CD4-positive, alpha-beta T cell treated with Interleukin-6 at 100 ng/mL for 8 hours (primary cell): Measurements from ENCODE around the gene SLC29A1.
A peak's percentile ranks its signal among the peaks of the same experiment; 100 is the strongest.

Source experiments
- DNase-seq: peaks from one replicate; pipeline ENCODE4 v3.0.0-alpha.2; 2020; ENCODE audit warnings: mixed read lengths, low spot score

The SLC29A1 gene

DNA sequence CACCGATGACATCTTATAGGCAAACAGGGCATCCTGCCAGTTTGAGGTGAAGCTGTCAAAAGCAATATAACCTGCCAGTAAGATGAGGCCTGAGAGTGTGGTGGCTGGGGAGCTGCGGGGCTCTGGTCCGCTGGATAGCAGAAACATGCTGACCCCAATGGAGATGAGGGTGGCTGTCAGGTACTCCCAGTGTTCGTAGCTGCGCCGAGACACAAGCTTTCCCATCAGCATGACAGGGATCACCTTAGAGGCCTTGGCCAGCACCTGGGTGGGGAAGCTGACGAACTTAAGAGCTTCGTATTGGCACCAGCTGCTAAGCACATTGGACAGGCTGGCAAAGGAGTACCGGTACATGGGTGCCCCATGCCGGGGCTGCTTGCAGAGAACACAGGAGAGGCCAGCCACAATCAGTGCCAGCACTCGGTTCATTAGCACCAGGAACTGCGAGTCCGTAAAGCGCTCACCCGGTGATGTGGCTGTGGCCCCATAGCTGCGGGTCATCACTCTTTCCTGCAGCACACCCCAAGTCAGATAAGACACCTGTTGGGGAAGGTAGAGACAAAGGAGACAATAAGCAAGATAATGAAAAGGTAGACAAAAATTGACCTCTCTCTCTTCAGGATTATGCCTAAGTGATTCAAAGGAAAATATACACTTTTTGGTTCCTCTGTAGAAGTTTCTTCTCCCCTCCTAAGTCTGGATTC is 31.9 kb downstream of the SLC29A1 start:
- DNase-seq = no peak

DNA sequence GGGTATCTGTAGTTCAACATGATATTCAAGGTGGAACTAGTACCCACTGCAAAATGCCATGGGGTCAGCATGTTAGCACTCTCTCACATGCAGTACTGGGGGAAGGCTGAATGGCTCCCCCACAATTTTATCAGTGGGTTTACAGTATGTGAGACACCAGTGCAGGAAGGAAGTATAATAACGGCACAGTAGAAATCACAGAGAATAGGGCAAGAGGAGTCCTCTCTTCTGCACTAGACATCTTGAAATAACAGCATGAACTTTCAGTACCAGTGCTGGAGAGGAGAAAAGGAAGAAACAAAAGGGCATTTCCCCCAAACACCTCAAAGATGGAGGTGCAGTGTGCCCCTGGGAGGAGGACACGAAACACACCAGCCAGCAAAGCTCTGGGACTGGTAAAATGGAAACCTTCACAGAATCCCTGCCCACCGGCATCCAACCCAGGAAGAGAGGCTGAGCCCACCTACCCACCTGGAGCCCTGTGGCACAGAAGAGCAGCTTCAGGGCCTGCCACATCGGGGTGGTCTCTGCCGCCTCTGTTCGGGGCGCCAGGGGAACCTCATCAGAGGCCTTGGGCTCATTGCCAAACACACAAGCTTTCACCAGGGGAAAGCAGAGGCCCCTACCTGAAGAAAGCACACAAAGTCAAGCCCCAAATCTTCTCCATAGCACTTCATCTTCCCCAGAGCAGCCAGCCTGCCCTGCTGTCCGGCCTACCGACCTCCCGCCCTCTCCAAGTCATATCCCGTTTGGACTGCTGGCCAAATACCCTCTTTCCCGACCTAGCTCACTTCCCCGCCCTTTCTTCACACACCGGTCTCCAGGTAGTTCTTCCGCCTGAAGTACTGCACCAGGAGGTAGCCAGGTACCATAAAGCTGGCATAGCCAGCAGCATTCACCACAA is 32.7 kb downstream of the SLC29A1 start:
- DNase-seq = no peak

DNA sequence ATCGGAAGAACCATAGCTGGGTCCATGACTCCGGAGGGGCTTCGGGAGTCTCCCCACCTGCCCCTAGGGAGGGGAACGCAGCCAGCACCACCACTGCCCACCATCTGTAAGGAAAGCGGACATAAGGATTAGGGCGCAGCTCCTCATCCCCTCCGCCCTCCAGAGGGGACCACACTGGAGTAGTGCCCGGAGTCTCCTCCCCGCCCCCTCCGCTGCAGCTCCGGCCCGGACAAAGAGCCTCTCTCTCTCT is 33.3 kb downstream of the SLC29A1 start:
- DNase-seq = no peak

DNA sequence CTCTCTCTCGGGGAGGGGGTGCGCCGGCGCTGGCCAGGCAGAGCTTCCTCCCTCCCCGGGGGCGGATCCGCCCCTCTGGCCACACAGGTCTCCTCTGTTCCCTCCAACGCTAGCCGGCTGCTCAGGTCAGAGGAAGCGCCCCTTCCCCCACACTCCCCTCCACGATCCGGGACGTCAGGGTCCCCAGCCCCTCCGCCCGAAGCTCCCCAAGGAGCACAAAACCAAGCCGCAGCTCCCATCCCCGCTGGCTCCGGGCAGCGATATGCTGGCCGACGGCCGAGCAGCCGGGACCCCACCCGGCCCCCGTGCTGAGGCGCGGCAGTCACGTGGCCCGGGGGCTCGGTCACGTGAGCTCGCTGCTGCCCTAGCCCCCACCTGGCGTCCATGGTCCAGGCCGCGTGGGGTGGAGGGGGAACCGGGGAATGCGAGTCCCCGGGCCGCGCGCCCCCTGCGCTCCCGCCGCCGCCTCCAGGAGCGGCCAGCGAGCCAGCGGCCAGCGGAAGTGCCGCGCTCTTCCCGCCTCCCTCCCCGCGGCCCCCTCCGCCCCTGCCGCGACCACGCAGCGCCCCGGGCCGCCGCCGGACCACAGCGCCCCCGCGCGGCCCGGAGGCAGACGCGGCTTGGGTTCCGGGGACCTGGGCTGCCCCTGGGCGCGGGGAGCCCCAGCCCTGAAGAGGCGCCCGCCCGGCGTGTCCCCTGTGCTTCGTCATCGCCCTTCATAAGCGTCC is 33.8 kb downstream of the SLC29A1 start, which contains the start of gene SLC35B2:
Gene SLC35B2, minus strand, starts transcription at position 504 of the 728 bp plus-strand sequence. Its CDS starts 118 bp downstream, at position 386.
- DNase-seq = peak; percentile 53

DNA sequence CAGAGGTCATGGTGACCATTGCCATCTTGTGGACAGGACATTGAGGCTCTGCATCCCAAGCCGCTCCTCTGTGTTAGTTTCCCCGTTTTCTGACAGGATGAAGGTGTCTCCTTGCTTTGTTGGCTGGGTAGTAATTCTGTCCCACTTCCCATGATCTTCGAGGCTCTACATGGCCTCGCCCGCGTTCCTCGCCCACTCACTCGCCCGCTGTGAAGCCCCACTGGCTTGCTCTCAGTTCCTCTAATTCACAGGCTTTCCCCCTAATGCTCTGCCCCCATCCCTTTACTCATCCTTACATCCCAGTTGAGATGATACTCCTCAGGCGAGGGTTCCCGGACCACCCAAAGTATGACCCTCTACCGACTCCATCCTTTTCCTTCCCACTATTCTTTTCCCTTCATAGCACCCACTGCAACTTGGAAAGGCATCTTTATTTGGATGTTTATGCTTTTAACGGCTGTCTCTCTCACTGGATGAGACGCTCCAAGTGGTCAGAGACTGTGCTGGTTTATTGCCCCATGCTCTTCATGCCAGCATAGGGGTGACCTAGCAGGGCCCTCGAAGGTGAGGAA is 34.4 kb downstream of the SLC29A1 start:
- no peak for DNase-seq

DNA sequence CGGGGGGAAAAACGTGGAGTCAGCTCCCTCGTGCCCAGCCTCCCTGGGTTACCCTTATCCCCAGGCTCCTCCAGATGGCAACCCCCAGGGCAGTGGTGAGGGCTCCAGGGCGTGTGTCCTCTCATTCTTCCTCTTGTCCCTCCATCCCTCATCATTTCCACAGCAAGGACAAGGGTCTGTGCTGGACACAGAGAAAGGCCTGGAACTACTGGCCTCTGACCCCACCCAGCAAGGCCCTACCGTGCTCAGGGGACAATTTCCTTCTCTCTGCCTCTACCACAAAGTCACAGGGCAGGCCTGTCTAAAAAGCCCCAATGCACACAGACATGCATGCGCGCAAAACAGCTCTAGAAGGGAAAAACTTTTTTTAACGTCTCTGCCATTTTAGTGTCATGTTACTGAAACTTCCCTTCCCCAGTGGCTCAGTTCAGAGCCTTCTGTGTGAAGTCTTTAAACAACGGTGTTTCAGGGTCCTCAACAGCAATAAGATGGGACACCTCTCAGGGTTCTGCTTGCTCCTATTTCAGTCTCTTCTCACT is 35.0 kb downstream of the SLC29A1 start:
- DNase-seq = no peak

DNA sequence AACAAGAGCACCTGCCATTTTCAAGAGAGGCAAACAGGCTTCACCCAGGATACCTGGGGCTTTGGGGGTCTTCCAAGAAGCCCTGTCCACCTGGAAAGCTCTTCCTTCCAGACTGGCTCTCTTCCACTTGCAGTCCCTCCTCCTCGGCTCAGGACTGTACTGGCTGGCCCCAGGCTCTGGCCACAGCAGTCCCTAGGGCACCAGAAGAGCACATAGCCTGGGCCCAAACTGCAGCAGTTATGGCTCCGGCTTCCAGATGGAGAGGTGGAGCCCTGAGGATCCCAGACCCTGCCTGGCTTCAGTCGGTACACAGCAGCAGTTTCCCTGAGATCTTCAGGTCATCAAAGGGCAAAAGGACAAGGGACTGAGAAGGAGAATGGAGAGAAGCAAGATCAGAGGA is 35.5 kb downstream of the SLC29A1 start:
- no peak for DNase-seq

DNA sequence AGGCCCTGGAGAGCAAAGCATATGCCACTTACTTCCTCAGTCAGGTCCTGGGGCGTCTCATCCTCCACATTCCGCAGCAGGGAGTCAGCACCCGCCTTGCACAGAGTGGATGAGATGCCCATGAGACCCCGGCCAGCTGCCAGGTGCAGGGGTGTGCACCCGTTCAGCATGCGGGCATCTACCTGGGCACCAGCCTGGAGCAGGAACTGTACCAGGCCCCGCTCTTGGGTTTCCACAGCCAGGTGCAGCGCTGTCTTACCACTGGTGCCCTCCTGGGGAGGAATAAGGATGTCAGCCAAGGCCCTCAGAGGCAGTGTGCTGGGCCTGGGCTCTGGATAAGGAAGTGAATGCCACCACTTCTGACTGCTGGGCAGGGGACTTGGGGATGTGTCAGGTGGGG is 36.6 kb downstream of the SLC29A1 start:
- no peak for DNase-seq

DNA sequence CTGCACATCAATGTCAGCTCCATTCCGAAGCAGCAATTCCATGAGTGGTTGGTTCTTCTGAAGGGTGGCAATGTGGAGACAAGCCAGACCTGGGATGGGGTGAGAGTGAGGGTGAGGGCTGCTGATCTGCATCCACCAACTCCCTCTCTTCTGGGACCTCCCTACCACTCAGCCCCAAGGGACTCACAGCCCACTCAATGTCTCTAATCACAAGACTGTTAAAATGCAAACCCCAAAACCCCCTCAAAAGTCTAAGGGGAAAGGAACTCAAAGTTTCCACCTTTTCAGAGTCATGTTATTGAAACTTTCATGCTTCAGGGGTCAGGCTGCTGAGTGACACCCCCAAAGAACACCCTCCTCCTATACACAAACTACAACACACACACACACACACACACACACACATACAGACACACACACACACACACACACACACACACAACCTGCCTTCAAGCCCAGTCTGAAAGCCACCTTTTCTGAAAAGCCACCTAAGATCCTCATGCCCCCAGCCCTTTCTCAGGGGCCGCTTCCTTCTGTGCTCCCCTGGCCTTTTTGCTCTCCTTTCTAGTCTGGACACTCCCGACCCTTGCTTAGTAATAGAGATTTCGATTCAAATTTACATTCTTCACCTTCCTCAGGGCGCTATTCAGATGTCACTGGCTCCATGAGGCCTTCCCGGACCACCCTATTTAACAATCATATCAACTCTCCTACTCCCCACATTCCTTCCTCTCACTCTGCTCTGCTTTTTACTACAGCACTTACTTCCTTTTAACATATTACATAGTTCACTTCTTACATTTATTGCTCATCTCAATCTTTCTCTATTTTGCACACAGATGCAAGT is 37.3 kb downstream of the SLC29A1 start:
- no peak for DNase-seq

DNA sequence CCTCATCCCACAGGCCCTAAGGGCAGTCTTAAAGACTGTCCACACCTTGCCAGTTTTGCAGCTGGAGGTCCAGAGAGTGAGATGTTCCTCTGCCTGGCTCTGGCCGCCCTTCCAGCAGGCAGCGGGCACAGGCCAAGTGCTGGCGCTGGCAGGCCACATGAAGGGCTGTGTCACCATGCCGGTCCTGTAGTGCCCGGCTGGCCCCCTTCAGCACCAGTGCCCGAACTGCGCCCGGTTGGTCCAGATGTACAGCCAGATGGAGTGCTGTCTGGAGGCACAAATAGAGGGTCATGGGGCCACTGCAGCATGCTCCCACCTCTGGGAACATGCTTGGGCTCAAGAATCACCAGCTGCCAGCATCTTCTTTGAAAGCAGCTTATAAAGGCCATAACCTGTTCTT is 38.2 kb downstream of the SLC29A1 start:
- DNase-seq = no peak

DNA sequence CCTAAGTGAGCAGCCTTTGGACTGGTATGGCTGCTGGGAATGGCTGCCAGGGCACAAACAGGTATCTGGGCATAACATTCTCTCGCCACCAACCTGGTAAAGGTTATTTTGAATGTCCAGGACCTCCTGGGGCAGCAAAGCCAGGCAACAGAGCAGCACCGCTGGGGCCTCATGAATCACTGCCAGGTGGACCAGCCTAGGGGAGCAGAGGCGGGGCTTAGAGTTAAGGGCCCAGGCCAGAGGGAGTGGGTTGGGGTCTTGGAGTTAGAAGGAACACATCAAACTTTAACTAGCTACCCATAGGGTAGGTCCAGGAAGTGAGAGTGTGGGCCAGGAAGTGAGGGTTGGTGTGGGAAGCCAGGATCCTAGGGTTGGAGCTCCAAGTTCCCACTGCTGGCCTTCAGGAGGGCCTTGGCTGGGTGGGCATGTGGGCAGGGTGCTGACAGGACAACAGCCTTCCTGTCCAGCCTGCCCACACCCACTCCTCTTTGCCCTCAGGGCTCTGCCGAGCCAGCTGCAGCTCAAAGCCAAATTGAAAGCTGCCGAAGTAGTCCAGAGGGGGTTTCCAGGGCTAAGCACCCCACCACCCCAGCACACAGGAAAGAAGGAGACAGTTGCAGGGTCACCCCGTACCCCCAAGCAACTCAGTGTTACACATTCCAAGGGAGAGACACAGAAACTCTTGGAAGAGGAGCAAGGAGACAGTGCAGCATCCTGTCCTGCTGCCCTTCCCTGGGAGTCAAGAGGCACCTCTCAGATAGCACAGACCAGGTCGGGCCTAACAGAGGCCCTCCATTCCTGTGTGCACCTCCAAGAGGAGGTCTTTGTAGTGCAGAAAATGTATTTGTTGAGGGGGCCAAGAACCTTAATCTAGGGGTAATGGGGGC is 39.3 kb downstream of the SLC29A1 start:
- no peak for DNase-seq

DNA sequence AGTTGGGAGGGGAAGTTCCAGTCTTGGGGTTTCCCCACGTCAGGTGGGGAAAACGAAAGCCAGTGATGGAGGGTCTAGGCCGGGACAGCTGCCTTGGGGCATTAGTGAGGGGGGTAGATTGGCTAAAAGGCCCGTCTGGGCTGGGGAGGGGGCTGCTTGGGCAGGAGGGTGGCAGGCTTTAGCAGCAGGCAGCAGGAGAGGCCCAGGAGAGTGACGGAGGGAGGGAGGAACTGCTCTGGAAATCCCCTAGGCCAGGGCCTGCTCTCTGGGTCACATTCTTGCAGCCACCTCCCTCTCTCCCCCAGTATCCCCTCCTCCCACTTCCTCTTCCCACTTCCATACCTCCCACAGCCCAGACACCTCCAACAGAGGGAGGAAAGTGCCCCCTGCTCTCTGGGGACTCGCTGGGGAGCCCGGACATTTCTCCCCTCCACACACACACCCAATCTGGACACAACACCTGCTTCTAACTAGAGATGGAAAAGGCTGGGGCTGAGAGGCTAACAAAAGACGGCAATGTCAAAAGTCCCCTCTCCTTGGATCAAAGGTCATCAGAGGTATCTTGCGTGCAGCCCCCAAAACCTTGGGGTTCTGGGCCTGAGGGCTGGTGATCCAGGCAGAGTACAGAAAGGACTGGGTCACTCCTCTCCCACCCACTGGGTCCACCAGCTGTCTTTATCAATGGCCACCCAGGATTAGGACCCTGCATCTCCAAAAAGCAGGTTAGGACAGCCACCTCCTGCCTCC is 40.1 kb downstream of the SLC29A1 start:
- peak; percentile 41 for DNase-seq

DNA sequence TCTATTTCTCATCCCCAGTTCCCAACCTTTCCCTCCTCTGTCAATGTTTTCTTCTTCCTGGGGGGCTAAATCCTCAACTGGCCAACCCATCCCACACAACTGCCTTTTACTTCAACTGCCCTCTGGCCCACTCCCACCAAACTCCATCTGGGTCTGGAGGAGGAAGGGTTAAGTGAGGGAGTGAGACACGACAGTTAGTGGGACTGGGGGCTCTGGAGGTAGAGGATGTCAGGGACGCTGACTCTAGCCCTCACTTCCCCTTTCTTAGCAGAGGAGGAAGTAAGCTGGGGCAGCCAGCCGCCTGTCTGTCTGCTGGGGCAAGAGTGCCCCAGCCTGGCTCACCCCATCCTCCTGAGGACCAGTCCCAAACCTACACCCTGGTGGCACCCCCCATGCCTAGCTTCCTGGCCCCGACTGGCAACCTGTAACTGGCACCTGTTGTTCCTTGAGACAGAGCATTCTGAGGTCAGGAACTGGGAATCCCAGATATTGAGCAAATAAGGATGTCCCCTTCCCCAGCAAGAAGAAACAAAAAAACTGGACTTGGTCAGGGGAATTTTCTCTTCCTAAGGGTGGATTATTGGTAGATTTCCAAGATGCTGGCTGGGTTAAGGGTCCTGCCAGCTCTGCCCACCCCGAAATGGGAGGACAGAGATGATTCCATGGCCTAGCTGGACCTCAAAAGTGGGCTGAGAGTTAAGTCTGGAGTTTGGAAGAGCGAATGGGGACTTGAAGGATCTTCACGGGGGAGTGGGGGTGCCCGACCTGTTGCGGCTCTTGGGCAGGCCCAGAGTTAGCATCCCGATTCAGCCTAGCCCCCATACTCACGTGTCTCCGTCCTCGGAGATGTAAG is 41.0 kb downstream of the SLC29A1 start:
- peak; percentile 33 for DNase-seq

DNA sequence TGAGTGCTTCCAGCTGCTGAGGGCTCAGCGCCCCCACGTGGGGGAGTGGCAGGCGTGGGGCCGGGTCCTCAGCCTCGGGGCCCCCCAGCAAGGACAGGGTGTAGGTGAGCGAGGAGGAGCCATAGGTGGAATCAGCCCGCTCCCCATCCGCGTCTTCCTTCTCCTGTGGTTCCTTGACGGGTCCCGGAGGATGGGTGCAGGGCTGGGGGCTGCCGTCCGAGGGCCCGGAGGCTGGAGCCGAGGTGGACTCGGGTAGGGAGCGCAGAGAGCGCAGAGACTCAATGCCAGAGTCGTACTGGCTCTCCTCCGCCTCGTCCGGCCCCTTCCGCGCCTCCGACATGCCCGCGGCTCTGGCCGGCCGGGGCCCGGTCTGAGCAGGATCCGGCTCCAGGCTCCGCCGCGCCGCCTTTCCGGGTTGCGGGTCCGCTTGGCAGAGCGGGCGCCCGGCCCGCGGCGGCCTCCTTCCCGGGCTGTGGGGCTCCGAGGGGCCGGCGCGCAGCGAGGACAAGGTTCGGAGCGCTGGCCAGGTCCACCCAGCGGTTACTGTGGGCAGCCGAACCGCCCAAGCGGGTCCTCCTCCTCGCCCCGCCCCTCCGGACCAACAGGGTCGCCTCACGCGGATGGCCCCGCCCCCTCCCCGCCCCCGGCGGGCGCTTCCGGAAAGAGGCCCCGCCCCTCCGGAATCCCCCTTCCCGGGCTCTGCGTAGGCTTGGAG is 41.8 kb downstream of the SLC29A1 start, which contains the start of gene NFKBIE:
Gene NFKBIE, minus strand, starts transcription at position 545 of the 715 bp plus-strand sequence. Its CDS starts 205 bp downstream, at position 340.
- DNase-seq = peak; percentile 93

DNA sequence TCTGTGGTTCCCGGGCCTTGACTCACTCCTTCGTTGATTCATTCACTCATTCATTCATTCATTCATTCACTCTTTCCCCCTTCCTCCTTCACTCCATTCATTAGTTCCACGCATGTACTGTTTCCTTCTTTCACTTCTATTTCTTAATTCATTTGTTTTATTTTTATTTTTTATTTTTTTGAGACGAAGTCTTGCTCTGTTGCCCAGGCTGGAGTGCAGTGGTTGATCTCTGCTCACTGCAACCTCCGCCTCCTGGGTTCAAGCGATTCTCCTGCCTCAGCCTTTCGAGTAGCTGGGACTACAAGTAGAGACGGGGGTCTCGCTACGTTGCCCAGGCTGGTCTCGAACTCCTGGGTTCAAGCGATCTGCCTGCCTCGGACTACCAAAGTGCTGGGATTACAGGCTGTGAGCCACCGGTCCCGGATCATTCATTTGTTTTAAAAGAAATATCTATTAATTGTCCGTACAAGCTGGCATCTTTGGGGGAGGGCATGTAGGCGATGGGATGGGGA is 42.4 kb downstream of the SLC29A1 start:
- no peak for DNase-seq

DNA sequence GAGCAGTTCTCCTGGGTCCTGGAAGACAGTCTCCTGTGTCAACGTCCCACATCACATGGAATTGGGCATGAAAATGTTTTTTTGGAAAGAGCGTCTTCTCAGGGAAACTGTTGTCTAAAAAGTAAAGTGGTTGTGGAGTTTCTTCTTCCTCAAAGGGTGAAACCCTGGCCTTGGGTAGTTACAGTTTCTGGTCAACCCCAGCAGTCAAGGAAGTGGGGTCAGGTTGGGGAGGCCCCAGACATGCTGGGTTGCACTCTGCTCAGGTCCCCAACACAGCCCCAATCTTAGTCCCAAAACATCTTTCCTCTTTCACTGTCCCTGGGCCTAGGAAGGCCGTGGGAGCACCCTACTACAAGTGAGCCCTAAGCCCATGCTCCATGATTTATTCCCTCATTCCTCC is 43.0 kb downstream of the SLC29A1 start:
- no peak for DNase-seq

DNA sequence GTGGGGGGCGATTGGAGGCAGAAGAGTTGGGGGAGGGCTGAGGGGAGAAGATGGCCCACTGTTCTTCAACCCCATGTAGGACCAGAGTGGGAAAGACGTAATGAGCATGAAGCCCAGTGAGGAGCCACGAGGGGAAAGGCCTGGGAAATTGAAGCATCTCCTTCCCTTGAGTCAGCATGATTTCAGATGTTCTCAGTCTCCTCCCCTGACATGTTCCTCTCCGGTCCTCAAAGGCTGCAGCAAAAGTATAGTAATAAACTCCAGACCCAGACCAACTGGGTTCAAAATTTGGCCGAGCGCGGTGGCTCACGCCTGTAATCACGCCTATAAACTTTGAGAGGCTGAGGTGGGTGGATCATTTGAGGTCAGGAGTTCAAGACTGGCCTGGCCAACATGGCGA is 43.9 kb downstream of the SLC29A1 start:
- DNase-seq = no peak
